ENCODE results near the gene NCK2.
"Not testable (repeated sequence)": the region's sequence is repeated elsewhere in the genome, so short reads cannot be mapped to it uniquely, and the experiment has no call there.

The NCK2 gene

DNA sequence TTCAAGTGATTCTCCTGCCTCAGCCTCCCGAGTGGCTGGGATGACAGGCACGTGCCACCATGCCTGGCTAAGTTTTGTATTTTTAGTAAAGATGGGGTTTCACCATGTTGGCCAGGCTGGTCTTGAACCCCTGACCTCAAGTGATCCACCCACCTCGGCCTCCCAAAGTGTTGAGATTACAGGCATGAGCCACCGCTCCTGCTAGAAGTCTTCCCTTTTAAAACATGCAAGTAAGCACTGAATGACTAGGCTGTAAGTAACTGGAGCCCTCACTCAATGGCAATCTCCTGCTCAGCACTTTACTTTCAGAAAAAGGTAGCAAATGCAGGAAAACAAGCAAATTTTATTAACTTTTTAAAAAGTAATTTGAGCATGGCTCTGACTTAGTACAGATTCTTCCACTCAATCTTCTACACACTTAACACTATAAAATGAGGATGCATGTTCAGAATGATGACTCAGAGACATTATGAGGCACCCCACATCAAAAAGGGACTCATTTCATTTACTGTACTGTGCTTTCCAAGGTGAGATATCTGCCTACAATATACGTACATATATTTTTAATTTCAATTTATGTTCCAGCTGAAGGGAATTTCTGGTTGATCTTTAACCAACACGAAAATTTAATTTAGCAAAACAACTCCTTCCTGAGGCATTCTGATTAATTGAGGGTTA, 6.6 kb upstream of the NCK2 start:
- DNase-seq = no peak

DNA sequence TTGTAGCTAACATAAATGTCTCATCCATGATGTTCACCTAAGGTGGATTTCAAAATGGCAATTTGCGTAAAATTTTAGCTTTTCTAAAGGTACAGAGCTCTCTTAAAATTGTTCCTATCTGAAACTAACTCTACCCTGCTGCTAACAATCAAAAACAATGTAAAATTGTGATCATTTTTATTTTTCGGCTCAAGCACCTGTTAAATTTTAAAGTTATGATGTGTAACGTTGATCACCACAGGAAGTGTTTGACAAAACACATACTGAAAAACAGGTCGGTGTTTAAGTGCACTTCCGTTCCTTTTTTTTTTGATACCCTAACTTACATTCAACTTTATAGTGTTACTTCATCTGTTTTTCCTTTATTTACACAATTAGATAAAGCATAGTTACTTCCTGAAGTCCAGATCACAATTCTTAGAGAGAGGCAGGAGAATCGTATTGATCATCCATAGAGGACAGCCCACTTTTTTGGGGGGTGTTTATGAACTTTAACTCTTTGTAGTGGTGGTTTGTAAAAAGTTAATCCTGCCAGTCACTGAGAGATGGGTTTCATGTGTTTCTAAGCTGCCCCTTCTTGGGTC, 6.0 kb upstream of the NCK2 start:
- DNase-seq = no peak

DNA sequence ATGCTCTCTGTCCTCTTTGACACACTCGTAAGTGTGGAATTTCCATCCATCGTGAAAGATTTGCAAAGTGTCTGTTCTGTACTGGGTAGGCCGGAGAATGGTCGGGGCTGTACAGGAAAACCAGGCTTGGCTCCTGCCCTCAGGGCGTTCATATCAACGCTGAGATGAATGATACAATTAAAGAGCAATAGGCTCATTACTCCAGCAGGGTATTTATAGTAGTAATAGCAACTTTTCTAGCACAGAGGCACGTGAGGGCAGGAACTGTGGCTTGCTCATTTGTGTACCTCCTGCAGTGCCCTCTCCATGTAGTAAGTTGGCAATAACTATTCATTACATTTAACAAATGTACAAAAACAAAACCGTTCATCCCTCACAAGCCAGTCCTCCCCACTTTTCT, 5.3 kb upstream of the NCK2 start:
- DNase-seq = no peak

DNA sequence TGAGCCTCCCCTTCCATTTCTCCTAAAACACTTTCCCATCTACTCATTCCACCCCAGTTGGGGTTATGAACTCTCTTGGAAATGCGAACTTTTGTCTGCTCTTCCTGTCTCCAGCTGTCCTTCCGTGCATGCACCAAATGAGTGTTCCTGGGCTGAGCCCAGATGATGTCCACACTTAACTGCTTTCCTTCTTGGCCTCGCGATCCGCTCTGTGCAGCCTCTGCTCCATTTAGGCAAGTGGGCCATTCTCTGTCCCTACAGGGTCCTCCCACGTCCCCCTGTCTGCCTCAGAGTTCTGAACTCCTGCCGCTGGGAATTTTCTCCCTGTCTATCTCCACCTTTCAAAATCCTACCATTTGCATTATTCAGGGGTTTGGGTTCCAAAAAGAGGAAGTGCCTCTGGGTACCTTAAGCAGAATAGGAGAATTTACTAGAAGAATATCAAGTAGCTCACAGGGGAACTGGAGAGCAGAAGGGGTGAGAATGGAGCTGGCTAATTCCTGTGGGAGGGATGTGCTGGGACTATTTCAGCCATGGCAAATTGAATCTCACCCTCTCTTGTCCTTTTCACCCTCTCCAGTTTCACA, 4.7 kb upstream of the NCK2 start:
- no peak for DNase-seq

DNA sequence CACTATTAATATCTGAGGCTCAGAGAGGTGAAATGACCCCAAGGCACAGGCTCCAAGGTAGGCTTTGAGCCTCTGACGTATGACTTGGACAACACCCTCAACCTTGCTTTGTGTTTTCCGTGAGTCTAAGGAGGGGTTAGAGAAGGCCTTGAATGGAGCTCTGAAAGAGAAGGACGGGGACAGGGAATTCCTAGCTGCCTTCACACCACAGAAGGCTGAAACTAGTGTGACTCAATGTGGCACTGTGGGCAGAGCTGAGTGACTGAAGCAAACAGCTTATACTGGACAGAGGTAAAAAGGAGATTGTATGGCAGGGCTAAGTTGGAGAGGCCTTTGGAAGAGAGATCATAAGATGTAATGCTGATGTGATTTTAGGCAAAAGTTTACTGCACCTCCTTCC, 3.5 kb upstream of the NCK2 start:
- no peak for DNase-seq

DNA sequence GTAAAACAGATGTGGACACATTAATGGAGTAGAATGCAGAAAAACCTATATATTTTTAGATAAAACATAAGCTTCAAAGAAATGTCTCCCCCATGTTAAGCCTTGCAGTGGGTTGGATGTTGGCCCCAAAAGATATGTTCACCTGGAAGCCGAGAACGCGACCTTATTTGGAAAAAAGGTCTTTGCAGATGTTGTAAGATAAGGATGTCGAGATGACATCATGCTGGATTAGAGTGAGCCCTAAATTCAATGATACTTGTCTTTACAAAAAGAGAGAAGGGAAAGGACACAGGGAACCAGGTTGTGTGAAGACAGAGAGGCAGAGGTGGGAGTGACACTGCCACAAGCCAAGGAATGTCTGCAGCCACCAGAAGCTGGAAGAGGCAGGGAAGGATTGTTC, 3.1 kb upstream of the NCK2 start:
- DNase-seq = no peak

DNA sequence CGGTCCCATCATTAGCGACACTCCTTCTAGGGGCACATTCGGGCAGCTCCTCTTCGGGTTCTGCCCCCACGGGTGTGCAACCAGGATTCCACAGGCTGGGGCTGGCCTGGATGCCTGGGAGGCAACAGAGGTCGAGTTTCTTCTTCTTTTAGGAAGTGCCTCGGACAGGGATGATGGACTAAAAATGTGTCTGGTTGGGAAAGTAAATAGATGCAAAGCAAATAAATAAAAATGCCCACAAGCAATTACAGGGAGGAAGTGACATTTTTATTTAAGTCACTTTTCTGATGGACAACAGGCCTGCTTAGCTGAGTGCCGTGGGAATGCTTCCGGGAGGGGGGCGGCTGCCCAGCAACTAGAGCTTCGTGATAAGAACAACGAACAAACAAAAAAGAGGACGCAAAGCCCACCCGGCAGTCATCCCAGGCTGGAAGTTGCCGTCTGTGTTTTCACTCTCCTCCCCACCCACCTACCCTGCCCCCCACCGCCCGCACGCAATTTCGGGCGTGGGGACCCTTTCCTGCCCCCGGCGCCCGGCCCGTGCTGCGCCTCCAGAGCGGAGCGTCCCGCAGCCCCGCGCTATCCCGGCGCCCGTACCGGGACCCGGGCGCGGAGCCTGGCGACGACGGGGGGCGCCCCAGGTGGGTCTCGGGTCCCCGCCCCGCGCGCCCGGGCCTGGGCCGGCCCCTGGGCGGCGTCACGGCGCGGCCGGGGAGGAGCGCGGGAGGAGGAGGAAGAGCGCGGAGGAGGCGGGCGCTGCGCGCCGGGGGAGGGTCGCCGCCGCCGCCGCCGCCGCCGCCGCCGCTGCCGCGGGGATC, 412 bp upstream of the NCK2 start:
- no peak for DNase-seq

DNA sequence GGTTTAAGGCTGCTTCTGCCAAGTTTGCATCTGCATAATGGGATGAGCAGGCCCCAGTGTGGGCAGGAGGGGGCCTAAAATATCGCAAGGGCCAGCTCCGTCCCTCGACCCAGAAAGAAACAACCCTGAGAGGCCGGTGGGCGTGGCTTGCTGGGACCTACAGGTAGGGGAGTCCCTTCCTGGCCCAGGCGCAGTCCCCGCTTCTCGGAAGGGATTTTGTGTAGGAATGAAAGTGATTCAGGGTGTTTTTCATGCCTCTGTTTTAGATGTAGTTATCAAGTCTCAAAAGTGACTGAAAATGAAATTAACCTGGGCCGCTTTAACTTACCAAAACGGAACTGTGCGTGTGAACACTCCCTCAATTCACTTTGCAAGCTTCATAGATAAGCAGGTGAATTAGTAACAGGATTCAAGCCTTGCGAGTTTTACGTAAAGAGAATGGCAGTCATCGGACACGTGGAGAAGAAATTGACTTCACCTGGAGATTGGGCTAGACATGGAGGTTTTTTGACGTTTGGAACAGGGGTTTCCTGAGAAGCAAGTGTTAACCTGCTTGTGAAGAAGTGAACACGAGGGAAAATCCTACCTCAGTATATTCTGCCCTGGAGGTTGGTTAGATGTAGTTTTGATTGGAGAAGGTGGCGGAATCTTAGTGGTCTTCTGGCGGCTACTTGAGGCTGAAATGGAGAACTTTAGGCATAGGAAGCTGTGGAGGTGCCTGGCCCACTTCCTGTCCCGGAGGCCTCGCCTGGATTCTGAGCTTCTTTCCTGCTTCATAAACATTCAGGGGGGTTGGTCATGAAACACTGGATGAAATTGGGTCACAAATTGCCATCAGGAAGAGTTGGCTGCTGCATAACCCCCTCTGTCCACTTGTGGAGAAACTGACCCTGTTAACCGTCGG, 1.7 kb downstream of the NCK2 start:
- no peak for DNase-seq

DNA sequence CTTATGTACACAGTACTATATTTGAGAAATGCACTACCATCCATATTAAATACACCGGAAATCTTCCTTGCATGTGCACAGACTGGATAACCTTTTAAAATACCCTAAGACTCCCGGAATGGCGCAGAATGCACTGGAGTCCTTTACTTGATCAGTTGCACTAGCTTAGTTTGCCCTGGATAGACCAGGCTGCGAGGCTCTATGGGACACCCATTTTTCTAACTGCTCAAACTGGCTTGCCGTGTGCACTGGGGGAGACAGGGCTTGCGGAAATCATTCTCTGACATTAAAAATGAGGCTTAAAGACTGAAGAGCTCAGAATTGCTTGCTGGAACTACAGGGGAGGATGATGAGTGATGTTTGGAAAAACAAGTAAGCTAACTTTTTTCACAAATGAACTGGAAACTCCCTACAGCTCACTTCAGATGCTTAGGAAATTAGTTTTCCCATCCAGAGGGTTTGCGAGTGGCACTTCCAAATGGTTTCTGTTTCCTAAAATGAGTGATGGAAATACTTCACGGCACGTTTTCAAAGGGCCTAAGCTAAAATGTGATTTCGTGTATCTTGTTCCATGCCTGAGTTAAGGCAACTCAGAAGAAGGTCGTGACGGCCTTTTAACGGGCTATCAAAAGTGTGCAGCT, 2.7 kb downstream of the NCK2 start:
- no peak for DNase-seq

DNA sequence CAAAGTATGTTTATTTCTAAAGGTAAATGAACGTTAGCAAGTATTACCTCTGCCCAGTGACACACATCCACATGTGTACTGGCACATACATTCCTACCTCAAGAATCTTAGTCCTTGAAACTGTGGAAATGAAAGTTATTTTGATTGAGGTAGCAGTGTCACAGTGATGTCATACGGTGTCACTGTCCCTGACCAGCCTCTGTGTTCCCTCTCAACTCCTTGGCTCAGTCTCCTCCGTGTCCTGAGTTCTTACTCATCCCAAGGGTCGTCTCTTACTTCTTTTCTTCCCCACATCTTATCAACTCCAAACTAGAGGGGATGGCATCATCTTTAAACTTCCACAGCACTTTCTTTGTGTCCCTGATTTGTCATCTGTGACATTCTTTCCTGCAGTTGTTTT, 3.3 kb downstream of the NCK2 start:
- DNase-seq = no peak

DNA sequence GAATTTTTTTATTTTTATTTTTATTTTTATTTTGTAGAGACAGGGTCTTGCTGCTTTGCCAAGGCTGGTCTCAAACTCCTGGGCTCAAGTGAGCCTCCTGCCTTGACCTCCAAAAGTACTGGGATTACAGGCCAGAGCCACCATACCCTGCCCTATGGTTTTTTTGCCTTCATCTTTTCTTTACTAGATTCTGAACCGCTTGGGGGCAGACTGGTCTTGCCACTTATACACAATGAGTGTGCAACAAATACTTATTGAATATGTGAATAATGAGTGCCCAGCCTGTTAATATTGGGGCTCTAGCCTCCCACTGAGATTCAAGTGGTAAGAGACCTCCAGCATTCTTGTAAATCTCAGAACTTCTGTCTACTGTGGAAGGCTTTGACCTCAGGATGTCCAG, 3.9 kb downstream of the NCK2 start:
- DNase-seq = no peak

DNA sequence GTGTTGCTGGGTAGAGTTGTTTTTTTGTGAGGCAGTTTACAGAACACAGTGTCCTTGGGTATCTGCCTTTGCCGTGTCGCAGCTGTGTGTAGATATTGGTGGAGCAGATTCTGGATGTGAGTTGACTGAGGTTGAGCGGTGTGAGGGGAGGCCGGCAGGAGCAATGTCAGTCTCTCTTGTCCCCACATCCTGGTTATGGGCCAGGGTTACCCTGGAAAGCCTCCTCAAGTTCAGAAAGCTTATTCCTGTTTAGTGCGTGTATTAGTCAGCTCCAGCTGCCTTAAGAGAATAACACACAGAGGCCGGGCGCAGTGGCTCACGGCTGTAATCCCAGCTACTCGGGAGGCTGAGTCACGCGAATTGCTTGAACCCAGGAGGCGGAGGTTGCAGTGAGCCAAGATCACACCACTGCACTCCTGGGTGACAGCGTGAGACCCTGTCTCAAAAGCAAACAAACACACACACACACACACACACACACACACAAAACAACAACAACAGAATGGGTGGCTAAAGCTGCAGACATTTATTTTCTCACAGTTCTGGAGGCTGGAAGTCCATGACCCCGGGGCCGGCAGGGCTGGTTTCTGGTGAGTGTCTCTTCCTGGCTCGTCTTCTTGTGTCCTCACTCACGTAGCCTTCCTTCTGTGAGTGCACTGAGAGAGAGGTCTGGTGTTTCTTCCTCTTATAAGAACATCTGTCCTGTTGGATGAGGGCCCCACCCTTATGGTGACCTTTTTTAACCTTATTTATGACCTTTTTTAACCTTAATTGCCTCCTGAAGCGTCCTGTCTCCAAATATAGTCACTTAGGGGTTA, 5.1 kb downstream of the NCK2 start:
- peak; percentile 60 for DNase-seq

DNA sequence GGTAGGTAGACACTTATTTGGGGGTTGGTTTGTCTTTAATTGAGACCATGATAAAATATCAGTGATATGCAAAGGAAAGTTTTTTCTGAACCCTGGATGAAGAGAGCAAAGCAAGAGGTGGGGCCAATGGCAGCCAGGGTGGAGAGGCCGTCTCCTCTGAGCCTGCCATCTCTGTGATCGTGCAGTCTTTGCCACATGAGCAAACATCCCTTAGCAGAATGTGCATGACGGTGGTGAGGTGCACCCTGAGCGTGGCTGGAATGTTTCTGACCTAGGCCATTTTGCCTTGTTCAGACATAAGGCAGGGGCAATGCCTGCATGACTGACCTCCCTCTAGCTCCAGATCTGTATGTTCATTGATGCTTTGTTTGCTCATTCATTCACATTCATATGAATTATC, 6.0 kb downstream of the NCK2 start:
- DNase-seq = no peak

DNA sequence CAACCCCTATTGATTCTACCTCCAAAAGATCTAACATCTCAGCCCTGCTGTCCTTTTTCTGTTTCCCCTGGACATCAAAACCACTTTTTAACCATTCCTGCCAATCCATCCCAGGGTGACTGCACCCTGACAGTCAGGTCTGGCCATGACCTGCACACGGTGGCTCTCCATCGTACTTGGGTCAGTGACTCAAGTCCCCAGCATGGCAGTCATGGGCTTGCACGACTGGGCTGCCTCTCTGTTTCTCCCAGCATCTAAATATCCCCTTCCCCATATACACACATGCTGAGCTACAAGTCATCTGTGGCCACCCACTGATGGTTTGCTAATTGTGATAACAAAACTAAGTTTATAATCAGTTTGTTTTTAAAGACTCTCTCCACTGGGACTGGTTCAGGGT, 6.6 kb downstream of the NCK2 start:
- DNase-seq = no peak

DNA sequence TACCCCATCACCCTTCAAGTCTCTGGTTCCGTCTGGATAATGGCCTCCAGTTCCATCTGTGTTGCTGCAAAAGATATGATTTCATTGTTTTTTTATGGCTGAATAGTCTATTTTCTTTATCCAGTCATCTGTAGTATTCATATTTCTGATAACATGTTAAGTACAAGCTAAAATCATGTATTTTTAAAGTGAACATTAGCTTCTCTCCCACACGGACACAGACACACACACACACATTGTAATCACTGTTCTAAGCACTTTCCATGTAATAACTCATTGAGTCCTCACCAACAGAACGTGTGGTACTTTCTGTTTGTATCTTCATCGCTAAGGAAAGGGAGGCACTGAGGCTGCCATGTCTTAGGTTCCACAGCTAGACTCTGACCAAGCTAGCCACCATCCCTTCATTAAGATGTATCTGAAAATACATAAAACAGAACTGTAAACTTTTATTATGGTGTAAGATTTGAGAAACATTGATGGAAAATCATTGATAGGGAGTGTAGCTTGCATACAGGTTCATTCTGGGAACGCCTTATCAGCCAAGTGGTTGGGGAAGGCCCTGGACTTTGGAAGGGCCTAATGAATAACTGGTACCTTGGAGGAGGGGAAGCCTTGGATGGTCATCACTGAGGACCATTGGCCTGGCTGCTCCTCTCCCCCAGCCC, 8.1 kb downstream of the NCK2 start:
- no peak for DNase-seq

DNA sequence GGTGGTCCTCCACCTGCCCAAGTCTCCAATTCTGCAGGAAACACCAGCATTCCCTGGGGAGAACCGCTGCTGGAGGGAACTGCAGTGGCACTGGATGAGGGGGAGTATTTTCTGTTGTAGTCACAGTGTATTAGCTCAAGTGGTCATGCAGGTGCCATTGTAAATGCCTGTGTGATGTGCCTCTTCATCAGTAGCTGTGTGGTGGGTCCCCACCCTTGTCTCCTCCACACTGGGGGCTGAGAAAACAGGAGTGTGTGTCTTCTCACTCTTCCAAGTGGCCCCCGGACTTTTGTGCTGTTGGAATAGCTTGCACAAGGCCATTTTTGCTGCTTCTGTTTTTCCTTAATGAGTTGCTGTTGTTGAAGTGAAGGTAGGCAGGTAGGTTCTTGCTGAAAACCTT, 8.7 kb downstream of the NCK2 start:
- DNase-seq = no peak

DNA sequence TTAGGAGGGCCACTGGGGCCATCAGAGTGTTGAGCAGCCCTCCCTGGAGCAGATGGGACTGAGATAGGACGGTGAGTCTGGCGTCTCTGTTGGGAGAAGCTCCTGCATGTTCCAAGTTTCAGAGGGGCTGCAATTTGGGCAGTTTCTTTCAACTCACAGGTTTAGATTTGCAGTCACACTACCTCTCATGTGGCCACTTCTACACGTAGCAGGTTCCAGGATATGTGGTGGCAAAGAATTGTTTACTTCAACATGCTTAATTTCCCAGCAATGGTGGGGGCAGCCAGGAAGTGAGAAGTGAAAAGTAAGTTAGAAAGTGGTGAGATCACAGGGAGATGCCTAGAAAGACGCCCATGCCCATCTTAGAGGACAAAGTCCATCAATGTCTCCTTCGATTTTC, 9.3 kb downstream of the NCK2 start:
- no peak for DNase-seq

DNA sequence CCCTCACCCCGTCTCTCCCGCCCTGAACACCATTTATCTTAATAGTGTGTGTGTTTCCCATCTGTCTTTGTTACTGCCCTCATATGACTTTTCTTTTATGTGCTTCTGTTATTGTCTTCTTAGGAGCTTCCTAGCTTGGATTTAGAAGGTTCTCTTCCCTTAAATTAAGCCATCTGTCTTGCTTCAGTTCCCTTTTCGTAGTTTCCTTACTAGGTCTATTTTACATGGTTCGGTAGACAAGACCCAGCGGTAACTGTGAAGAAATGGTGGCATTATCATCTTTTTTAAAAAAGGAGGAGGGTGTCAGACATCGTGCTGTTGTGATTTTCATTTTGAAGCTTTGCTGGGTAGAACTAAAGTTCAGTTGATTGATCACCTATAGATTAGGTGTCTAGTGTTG, 10.3 kb downstream of the NCK2 start:
- DNase-seq = no peak

DNA sequence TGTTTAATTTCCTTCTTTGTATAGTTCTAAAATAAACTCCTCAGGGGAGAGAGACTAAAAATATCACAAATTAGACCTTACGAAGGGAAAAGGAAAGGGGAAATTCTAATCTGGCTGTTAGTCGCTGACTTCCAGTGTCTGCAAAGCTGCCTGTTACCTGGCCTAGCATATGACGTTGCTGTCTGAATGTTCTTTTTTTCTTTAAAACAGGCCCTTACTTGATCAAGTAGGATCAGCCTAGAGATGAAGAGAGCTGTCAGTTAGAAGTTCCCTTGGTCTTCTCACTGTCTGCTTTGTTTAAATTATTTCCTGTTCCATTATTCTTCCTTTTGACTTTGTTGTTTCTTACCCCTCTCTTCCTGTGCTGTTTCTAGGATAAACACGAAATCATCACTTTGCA, 11.2 kb downstream of the NCK2 start:
- DNase-seq = no peak

DNA sequence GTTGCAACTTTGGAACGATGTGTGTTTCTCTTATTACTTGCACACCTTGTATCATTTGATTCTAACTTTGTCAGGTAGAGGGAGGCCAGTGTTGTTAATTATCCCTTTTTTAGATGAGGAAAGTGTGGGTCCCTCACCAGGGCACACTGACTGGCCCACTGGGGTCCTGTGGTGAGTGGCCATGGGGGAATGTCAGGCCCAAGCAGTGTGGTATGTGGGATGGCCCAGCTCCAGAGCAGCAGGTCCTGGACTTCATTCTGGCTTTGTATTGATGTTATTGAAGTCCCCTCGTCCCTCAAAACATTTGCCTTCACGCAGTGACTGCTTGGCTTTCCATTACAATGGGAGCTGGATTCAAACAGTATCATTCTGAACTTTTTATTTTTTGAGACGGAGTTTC, 11.7 kb downstream of the NCK2 start:
- DNase-seq = no peak

DNA sequence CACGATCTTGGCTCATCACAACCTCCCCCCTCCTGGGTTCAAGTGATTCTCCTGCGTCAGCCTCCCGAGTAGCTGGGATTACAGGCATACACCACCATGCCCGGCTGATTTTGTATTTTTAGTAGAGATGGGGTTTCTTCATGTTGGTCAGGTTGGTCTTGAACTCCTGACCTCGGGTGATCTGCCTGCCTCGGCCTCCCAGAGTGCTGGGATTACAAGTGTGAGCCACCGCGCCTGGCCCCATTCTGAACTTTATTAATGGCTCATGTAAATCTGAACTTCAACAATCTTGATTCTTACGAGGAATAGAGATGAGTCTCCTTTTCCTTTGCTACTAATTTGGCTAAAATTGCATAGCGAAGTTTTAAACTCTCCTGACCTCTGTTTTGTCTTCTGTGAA, 12.2 kb downstream of the NCK2 start:
- DNase-seq = not testable (repeated sequence)

All from T1000 (cell line).